AG04450 (cell line): ENCODE measurements around the gene QRFPR. TPM values are rescaled to one million over a fixed set of nuclear protein-coding genes. Genes with fewer than 3 reads are reported as not detected.

Experiments
- CTCF ChIA-PET: fragments of 300-600, 350-600 bp; formaldehyde crosslinking; extraction: SDS; loops from one replicate; lab custom pipeline; 2022; ENCODE audit warnings: antibody characterized with exemption, inconsistent platforms; lab: Charles Lee
- POLR2A ChIA-PET: fragments of 350-600 bp; formaldehyde crosslinking; extraction: SDS; loops from one replicate; lab custom pipeline; 2021; ENCODE audit warnings: antibody characterized with exemption, inconsistent platforms; lab: Yijun Ruan, JAX
- DNase-seq: peaks from one replicate; pipeline ENCODE4 v3.0.0-alpha.2; 2011; ENCODE audit warnings: low read depth, low spot score
- H3K27ac ChIP-seq: one replicate; pipeline ENCODE4 v1.5.1; 2012; ENCODE audit warnings: low read depth, low read length, control low read depth
- H3K27me3 ChIP-seq: one replicate; pipeline ENCODE4 v1.6.0; 2012; ENCODE audit warnings: low read length; ENCODE audit not compliant: control insufficient read depth, insufficient read depth
- H3K4me3 ChIP-seq: 2 replicates; pipeline ENCODE4 v1.5.1; 2011; ENCODE audit warnings: mild to moderate bottlenecking, low read depth, low read length, control low read depth
- H3K9me3 ChIP-seq: 2 replicates; pipeline ENCODE4 v1.5.1; 2012; ENCODE audit warnings: low read length; ENCODE audit not compliant: control insufficient read depth, insufficient read depth
- CTCF ChIP-seq: IDR thresholded peaks from 2 replicates; pipeline ENCODE4 v1.5.1; 2011; ENCODE audit warnings: low read depth, low read length, control low read depth, inconsistent platforms
- polyA plus RNA-seq: library from polyadenylated mRNA; depleted of rRNA; stranded (reverse); fragments of >200 nt; gene quantifications from 2 replicates; pipeline ENCODE4 v1.2.3, GENCODE V29; 2011

QRFPR gene
- polyA plus RNA-seq, 1 experiment = not detected

- POLR2A ChIA-PET = no interaction called here
- no peak for TF ChIP-seq CTCF
- H3K9me3 ChIP-seq = no peaks in the 10 kb centered on the region
- H3K4me3 ChIP-seq = no peak overlapping the region
- CTCF ChIA-PET = interaction anchor here (0.8 to 2.5 kb wide), 6 partner anchors 8 to 115 kb away, joined by 3 to 41 read pairs (median 4); no protein-coding TSS in a partner anchor
- no peaks in the 10 kb centered on the region for H3K27me3 ChIP-seq
- no peak for DNase-seq
- no peak overlapping the region for H3K27ac ChIP-seq
These were observed 73.9 kb downstream of the QRFPR start for GRCh38 chr4:121306931-121307330.

- no peaks in the 10 kb centered on the region for H3K27me3 ChIP-seq
- H3K27ac ChIP-seq = no peak overlapping the region
- CTCF ChIA-PET = interaction anchor here (2.5 kb wide), 1 partner anchor 112 kb away, joined by 12 read pairs; no protein-coding TSS in a partner anchor
- no peak for TF ChIP-seq CTCF
- DNase-seq = no peak
- no peak overlapping the region for H3K4me3 ChIP-seq
- POLR2A ChIA-PET = no interaction called here
- H3K9me3 ChIP-seq = no peaks in the 10 kb centered on the region
These were observed 75.9 kb downstream of the QRFPR start for GRCh38 chr4:121304893-121305292.

GRCh38 chr4:121299367-121299766, 81.5 kb downstream of the QRFPR start:
- Histone ChIP-seq H3K4me3 (no peak overlapping the region), H3K27me3 (no peaks in the 10 kb centered on the region), H3K9me3 (no peaks in the 10 kb centered on the region), H3K27ac (no peak overlapping the region)
- POLR2A ChIA-PET = no interaction called here
- no peak for DNase-seq
- CTCF ChIA-PET = interaction anchor here (1.0 to 1.2 kb wide), 3 partner anchors 8 to 107 kb away, joined by 3 to 4 read pairs (median 4); no protein-coding TSS in a partner anchor
- TF ChIP-seq CTCF = no peak

GRCh38 chr4:121283319-121283718, 97.5 kb downstream of the QRFPR start:
- ChIA-PET CTCF (no interaction called here), POLR2A (no interaction called here)
- no peak overlapping the region for H3K4me3 ChIP-seq
- no peak for TF ChIP-seq CTCF
- H3K9me3 ChIP-seq = peaks cover 7% of the 10 kb centered on the region
- peaks cover 3% of the 10 kb centered on the region for H3K27me3 ChIP-seq
- no peak overlapping the region for H3K27ac ChIP-seq
- no peak for DNase-seq

GRCh38 chr4:121280425-121280824, 100.4 kb downstream of the QRFPR start:
- CTCF ChIA-PET = no interaction called here

More at GRCh38 chr4:121280425-121280824, 100.4 kb downstream of the QRFPR start:
- Histone ChIP-seq H3K27ac (no peak overlapping the region), H3K27me3 (peaks cover 3% of the 10 kb centered on the region), H3K9me3 (peaks cover 7% of the 10 kb centered on the region), H3K4me3 (no peak overlapping the region)
- POLR2A ChIA-PET = no interaction called here
- no peak for TF ChIP-seq CTCF
- DNase-seq = no peak
